Kidney (tissue), 14 donors: Measurements from ENCODE around the gene NKX2-4. TPM values are rescaled to one million over a fixed set of nuclear protein-coding genes. Genes with fewer than 3 reads are reported as not detected.

Experiments used
- DNase-seq, 5 donors: peaks; one replicate each; pipeline ENCODE4 v3.0.0-alpha.2; 2013 to 2020
- FAIRE-seq: peaks from 2 replicates; lab custom pipeline; 2012; peaks lifted over from hg19 to GRCh38; lab: Jason Lieb, UNC
- H3K27ac ChIP-seq, 2 donors: one replicate each; pipeline ENCODE4 v1.7.0; 2013; ENCODE audit warnings: low read depth in 2 of 2, low read length in 2 of 2, inconsistent platforms in 1 of 2
- H3K27me3 ChIP-seq: one replicate; pipeline ENCODE4 v1.7.1; 2013; ENCODE audit warnings: low read length, inconsistent platforms; ENCODE audit not compliant: control insufficient read depth, insufficient read depth
- H3K36me3 ChIP-seq, 3 donors: one replicate each; pipeline versions ENCODE4 v1.7.0 to v1.7.1; 2013; ENCODE audit warnings: low read length in 3 of 3, control low read depth in 1 of 3, inconsistent platforms in 1 of 3; ENCODE audit not compliant: insufficient read depth in 3 of 3, control insufficient read depth in 2 of 3
- H3K4me1 ChIP-seq, 3 donors: one replicate each; pipeline versions ENCODE4 v1.7.0 to v1.7.1; 2013; ENCODE audit warnings: low read length in 3 of 3, inconsistent platforms in 1 of 3, low read depth in 1 of 3; ENCODE audit not compliant: control insufficient read depth in 2 of 3, insufficient read depth in 2 of 3
- H3K4me3 ChIP-seq, 3 donors: one replicate each; pipeline versions ENCODE4 v1.7.0 to v1.8.1; 2013; ENCODE audit warnings: low read length in 3 of 3, control low read depth in 1 of 3, inconsistent platforms in 1 of 3
- H3K9ac ChIP-seq, 3 donors: one replicate each; pipeline versions ENCODE4 v1.7.0 to v1.7.1; 2013; ENCODE audit warnings: low read length in 3 of 3, control low read depth in 1 of 3, inconsistent platforms in 1 of 3
- H3K9me3 ChIP-seq, 3 donors: one replicate each; pipeline versions ENCODE4 v1.7.0 to v1.7.1; 2013; ENCODE audit warnings: low read length in 3 of 3, control low read depth in 1 of 3, inconsistent platforms in 1 of 3; ENCODE audit not compliant: control insufficient read depth in 2 of 3, insufficient read depth in 1 of 3
- intact Hi-C: fragments of 100-400 bp; cut with DNase I; formaldehyde crosslinking; loops from one replicate; pipeline ENCODE4 v1.11.1; 2022
- polyA plus RNA-seq: library from polyadenylated mRNA; stranded (reverse); fragments of 350-450 nt; fragmentation: Illumina TruSeq; extraction: RNeasy Lipid Tissue Mini Kit (QIAGEN cat#74804); gene quantifications from one replicate; pipeline ENCODE4 v1.2.3, GENCODE V29; 2014; ENCODE audit warnings: low read depth, low replicate concordance; ENCODE audit not compliant: insufficient read depth
- total RNA-seq: library from RNA; stranded (reverse); fragmentation: NEBNext Ultra II Directional; extraction: Animal tissue kit (Norgen Biotek cat#: 25700); gene quantifications from one replicate; pipeline ENCODE4 v1.2.1, GENCODE V29; 2021
- TF ChIP-seq, protein P1 (sequence below): IDR thresholded peaks from 3 replicates; pipeline ENCODE4 v1.5.1; 2012; ENCODE audit warnings: mild to moderate bottlenecking, moderate library complexity, borderline replicate concordance; ENCODE audit not compliant: insufficient read depth; ENCODE audit errors: extremely low read depth
- donor health status: control.
- donor health status: control.
- donor health status: control.
- donor health status: control.
- donor health status: control.
- donor health status: DM: yes; HTN: yes; CAD: no.
- donor health status: Normal renal cell carcinoma (clear cell type).

NKX2-4 gene
- total and polyA plus RNA-seq, 2 donors from 2014 or later: not detected

GRCh38 chr20:21358737-21359136, 38.6 kb downstream of the NKX2-4 start:
- Histone ChIP-seq H3K9me3 (no peaks in the 10 kb centered on the region), H3K27me3 (no peaks in the 10 kb centered on the region), H3K27ac (no peak overlapping the region), H3K4me3 (no peak overlapping the region), H3K4me1 (no peaks in the 10 kb centered on the region), H3K9ac (no peak overlapping the region), H3K36me3 (peaks cover 5 to 22% (median 20%) of the 10 kb centered on the region in 3 donors)
- intact Hi-C loops: no loop called here
- DNase-seq (no peak), FAIRE-seq (no peak)
- TF ChIP-seq, protein P1, sequence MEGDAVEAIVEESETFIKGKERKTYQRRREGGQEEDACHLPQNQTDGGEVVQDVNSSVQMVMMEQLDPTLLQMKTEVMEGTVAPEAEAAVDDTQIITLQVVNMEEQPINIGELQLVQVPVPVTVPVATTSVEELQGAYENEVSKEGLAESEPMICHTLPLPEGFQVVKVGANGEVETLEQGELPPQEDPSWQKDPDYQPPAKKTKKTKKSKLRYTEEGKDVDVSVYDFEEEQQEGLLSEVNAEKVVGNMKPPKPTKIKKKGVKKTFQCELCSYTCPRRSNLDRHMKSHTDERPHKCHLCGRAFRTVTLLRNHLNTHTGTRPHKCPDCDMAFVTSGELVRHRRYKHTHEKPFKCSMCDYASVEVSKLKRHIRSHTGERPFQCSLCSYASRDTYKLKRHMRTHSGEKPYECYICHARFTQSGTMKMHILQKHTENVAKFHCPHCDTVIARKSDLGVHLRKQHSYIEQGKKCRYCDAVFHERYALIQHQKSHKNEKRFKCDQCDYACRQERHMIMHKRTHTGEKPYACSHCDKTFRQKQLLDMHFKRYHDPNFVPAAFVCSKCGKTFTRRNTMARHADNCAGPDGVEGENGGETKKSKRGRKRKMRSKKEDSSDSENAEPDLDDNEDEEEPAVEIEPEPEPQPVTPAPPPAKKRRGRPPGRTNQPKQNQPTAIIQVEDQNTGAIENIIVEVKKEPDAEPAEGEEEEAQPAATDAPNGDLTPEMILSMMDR: no peak

- Histone ChIP-seq H3K4me1 (no peaks in the 10 kb centered on the region), H3K9ac (no peak overlapping the region), H3K36me3 (peaks cover 2 to 20% (median 16%) of the 10 kb centered on the region in 3 donors), H3K27ac (no peak overlapping the region), H3K27me3 (no peaks in the 10 kb centered on the region), H3K9me3 (no peaks in the 10 kb centered on the region), H3K4me3 (no peak overlapping the region)
- intact Hi-C loops: no loop called here
- TF ChIP-seq, protein P1: no peak
- FAIRE-seq: no peak
- DNase-seq: peak in 2 of 5 donors; percentile 21 to 24
These were observed 39.5 kb downstream of the NKX2-4 start for GRCh38 chr20:21357844-21358243.

DNA sequence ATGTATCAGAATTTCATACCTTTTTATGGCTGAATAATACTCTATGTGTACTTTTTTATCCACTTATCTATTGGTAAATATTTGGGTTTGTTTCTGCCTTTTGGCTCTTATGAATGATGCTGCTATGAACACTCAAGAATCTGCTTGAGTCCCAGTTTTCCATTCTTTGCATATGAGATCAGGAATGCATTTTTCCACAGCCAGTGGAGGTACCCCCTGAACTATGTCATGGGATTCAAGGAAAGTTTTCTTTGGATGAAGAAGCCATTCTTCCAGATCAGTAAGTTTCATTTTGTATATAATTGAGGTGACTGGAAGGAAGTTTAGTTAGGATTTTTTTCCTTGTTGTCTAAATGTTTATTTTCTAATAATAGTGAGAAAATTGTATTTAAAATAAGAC, 40.9 kb downstream of the NKX2-4 start:
- FAIRE-seq: no peak
- no peak overlapping the region for H3K27ac ChIP-seq
- no peaks in the 10 kb centered on the region for H3K27me3 ChIP-seq
- TF ChIP-seq, protein P1: no peak
- H3K4me1 ChIP-seq: no peaks in the 10 kb centered on the region
- no peak for DNase-seq
- H3K9me3 ChIP-seq: no peaks in the 10 kb centered on the region
- intact Hi-C loops: no loop called here
- no peak overlapping the region for H3K4me3 ChIP-seq
- no peak overlapping the region for H3K9ac ChIP-seq
- peaks cover 2 to 25% (median 10%) of the 10 kb centered on the region in 3 donors for H3K36me3 ChIP-seq

- Histone ChIP-seq H3K4me1 (no peaks in the 10 kb centered on the region), H3K9me3 (no peaks in the 10 kb centered on the region), H3K36me3 (peaks cover 2 to 25% (median 10%) of the 10 kb centered on the region in 3 donors), H3K4me3 (no peak overlapping the region), H3K27ac (no peak overlapping the region), H3K27me3 (no peaks in the 10 kb centered on the region), H3K9ac (no peak overlapping the region)
- intact Hi-C loops: no loop called here
- FAIRE-seq: no peak
- TF ChIP-seq, protein P1: no peak
- DNase-seq: no peak
These were observed 41.3 kb downstream of the NKX2-4 start for GRCh38 chr20:21355981-21356380.
